Progenitor cell of endocrine pancreas (in vitro differentiated cells): Measurements from ENCODE around the gene NFAT5. TPM values are rescaled to one million over a fixed set of nuclear protein-coding genes. Genes with fewer than 3 reads are reported as not detected.

ENCODE experiments used
- DNase-seq: peaks from one replicate; pipeline ENCODE4 v3.0.0; 2021; ENCODE audit warnings: low spot score; ENCODE audit not compliant: unreplicated experiment
- H3K27ac Mint-ChIP-seq: 2 replicates; pipeline ENCODE4 v1.8.0; 2021; ENCODE audit warnings: mild to moderate bottlenecking, moderate library complexity, mixed read lengths
- H3K27me3 Mint-ChIP-seq: 2 replicates; pipeline ENCODE4 v1.8.0; 2021; ENCODE audit warnings: mixed read lengths
- H3K36me3 Mint-ChIP-seq: 2 replicates; pipeline ENCODE4 v1.8.0; 2022; ENCODE audit warnings: mixed read lengths; ENCODE audit not compliant: insufficient read depth
- H3K4me1 Mint-ChIP-seq: 2 replicates; pipeline ENCODE4 v1.8.0; 2021; ENCODE audit warnings: low read depth, mixed read lengths
- H3K4me3 Mint-ChIP-seq: 2 replicates; pipeline ENCODE4 v1.8.0; 2021; ENCODE audit warnings: low read depth, mild to moderate bottlenecking, moderate library complexity, mixed read lengths
- H3K9me3 Mint-ChIP-seq: 2 replicates; pipeline ENCODE4 v1.8.0; 2021; ENCODE audit warnings: low read depth, mixed read lengths
- CTCF ChIP-seq: fragments of 200-600 bp; sonication (generic); IDR thresholded peaks from one replicate; pipeline ENCODE4 v1.5.0; 2021; ENCODE audit warnings: antibody characterized with exemption, mild to moderate bottlenecking; ENCODE audit not compliant: unreplicated experiment
- total RNA-seq: library from RNA; stranded (reverse); gene quantifications from 2 replicates; pipeline ENCODE4 v1.2.1, GENCODE V29; 2021

NFAT5 gene
- total RNA-seq, 1 donor from 2014 or later = 41.2 TPM

GRCh38 chr16:69600202-69600601 is 34.4 kb downstream of the NFAT5 start:
- H3K9me3 Mint-ChIP-seq = no peaks in the 10 kb centered on the region
- no peak for DNase-seq
- no peak overlapping the region for H3K4me3 Mint-ChIP-seq
- H3K4me1 Mint-ChIP-seq = peaks cover 6% of the 10 kb centered on the region
- TF ChIP-seq CTCF = no peak
- H3K36me3 Mint-ChIP-seq = peaks cover 7% of the 10 kb centered on the region
- H3K27me3 Mint-ChIP-seq = no peaks in the 10 kb centered on the region
- no peak overlapping the region for H3K27ac Mint-ChIP-seq

- peaks cover 7% of the 10 kb centered on the region for H3K36me3 Mint-ChIP-seq
- peaks cover 1% of the 10 kb centered on the region for H3K4me1 Mint-ChIP-seq
Measured at GRCh38 chr16:69601250-69601649, 35.5 kb downstream of the NFAT5 start.

GRCh38 chr16:69606985-69607384 is 41.2 kb downstream of the NFAT5 start:
- H3K27ac Mint-ChIP-seq = no peak overlapping the region
- peaks cover 14% of the 10 kb centered on the region for H3K36me3 Mint-ChIP-seq
- no peaks in the 10 kb centered on the region for H3K27me3 Mint-ChIP-seq
- no peak for TF ChIP-seq CTCF
- DNase-seq = no peak
- no peaks in the 10 kb centered on the region for H3K9me3 Mint-ChIP-seq
- no peak overlapping the region for H3K4me3 Mint-ChIP-seq
- H3K4me1 Mint-ChIP-seq = peaks cover 5% of the 10 kb centered on the region

More at GRCh38 chr16:69601250-69601649, 35.5 kb downstream of the NFAT5 start:
- no peaks in the 10 kb centered on the region for H3K9me3 Mint-ChIP-seq
- TF ChIP-seq CTCF = no peak
- H3K27me3 Mint-ChIP-seq = no peaks in the 10 kb centered on the region
- no peak for DNase-seq
- no peak overlapping the region for H3K27ac Mint-ChIP-seq
- no peak overlapping the region for H3K4me3 Mint-ChIP-seq

- TF ChIP-seq CTCF = no peak
- no peak overlapping the region for H3K4me3 Mint-ChIP-seq
- no peaks in the 10 kb centered on the region for H3K27me3 Mint-ChIP-seq
- H3K27ac Mint-ChIP-seq = no peak overlapping the region
- no peak for DNase-seq
- H3K9me3 Mint-ChIP-seq = no peaks in the 10 kb centered on the region
- peaks cover 14% of the 10 kb centered on the region for H3K36me3 Mint-ChIP-seq
- H3K4me1 Mint-ChIP-seq = peaks cover 5% of the 10 kb centered on the region
Measured at GRCh38 chr16:69607674-69608073, 41.9 kb downstream of the NFAT5 start.

GRCh38 chr16:69610356-69610755 is 44.6 kb downstream of the NFAT5 start:
- TF ChIP-seq CTCF = no peak
- H3K27me3 Mint-ChIP-seq = no peaks in the 10 kb centered on the region
- peaks cover 11% of the 10 kb centered on the region for H3K36me3 Mint-ChIP-seq
- H3K4me3 Mint-ChIP-seq = no peak overlapping the region
- peaks cover 14% of the 10 kb centered on the region for H3K4me1 Mint-ChIP-seq
- DNase-seq = no peak
- no peak overlapping the region for H3K27ac Mint-ChIP-seq
- H3K9me3 Mint-ChIP-seq = no peaks in the 10 kb centered on the region
